ENCODE data around the gene IQCC.
A peak's percentile ranks its signal among the peaks of the same experiment; 100 is the strongest.
"Not testable (repeated sequence)": the region's sequence is repeated elsewhere in the genome, so short reads cannot be mapped to it uniquely, and the experiment has no call there.

IQCC gene

GRCh38 chr1:32205401-32206370 is at the start of gene IQCC:
TSS of gene IQCC (plus strand) at chr1:32205671. CDS start at chr1:32205682, 11 bp downstream.
- peak; percentile 93 for DNase-seq

GRCh38 chr1:32159189-32159588 is 46.3 kb upstream of the IQCC start:
- DNase-seq = no peak

- no peak for DNase-seq
These were observed 42.1 kb upstream of the IQCC start for GRCh38 chr1:32163405-32163804.

GRCh38 chr1:32165633-32166032 is 39.8 kb upstream of the IQCC start:
- not testable (repeated sequence) for DNase-seq

- DNase-seq = no peak
These were observed 34.5 kb upstream of the IQCC start for GRCh38 chr1:32170991-32171390.

GRCh38 chr1:32172621-32173245 is 32.7 kb upstream of the IQCC start:
- DNase-seq = no peak

- DNase-seq = peak; percentile 50
These were observed 26.9 kb upstream of the IQCC start for GRCh38 chr1:32178380-32179192.

GRCh38 chr1:32179193-32179442 is 26.4 kb upstream of the IQCC start:
- no peak for DNase-seq

GRCh38 chr1:32179443-32180185 is 25.9 kb upstream of the IQCC start, which contains the start of gene TXLNA:
TSS of gene TXLNA (plus strand) at chr1:32179675. CDS start at chr1:32180346, 671 bp downstream.
- DNase-seq = peak; percentile 95

GRCh38 chr1:32180186-32181060 is 25.0 kb upstream of the IQCC start:
- DNase-seq = peak; percentile 65

GRCh38 chr1:32181065-32181464 is 24.4 kb upstream of the IQCC start:
- DNase-seq = no peak

GRCh38 chr1:32181563-32181962 is 23.9 kb upstream of the IQCC start:
- DNase-seq = no peak

GRCh38 chr1:32182060-32182459 is 23.4 kb upstream of the IQCC start:
- DNase-seq = no peak

- peak; percentile 38 for DNase-seq
These were observed 20.8 kb upstream of the IQCC start for GRCh38 chr1:32184650-32185049.

- DNase-seq = no peak
These were observed 19.4 kb upstream of the IQCC start for GRCh38 chr1:32186077-32186476.

- no peak for DNase-seq
These were observed 19.0 kb upstream of the IQCC start for GRCh38 chr1:32186491-32186890.

GRCh38 chr1:32187850-32188249 is 17.6 kb upstream of the IQCC start:
- DNase-seq = no peak

GRCh38 chr1:32192220-32192948 is 13.1 kb upstream of the IQCC start:
- no peak for DNase-seq

GRCh38 chr1:32194984-32195383 is 10.5 kb upstream of the IQCC start:
- no peak for DNase-seq

GRCh38 chr1:32195531-32195930 is 9.9 kb upstream of the IQCC start:
- DNase-seq = no peak

Measured in hematopoietic multipotent progenitor cell treated with erythropoietin and hydrocortisone succinate and interleukin-3 and kit ligand, for 6 days (in vitro differentiated cells).